H9 (cell line): ENCODE results near the gene ZNF567. TPM values are rescaled to one million over a fixed set of nuclear protein-coding genes. Genes with fewer than 3 reads are reported as not detected.

Experiments
- DNase-seq: peaks from one replicate; pipeline ENCODE4 v3.0.0-alpha.2; 2017
- H2AFZ ChIP-seq: one replicate; pipeline ENCODE4 v1.6.1; 2013; ENCODE audit warnings: mild to moderate bottlenecking, low read length, control low read depth, moderate library complexity
- H2AK5ac ChIP-seq: 2 replicates; pipeline ENCODE4 v1.6.1; 2013; ENCODE audit warnings: low read length, control low read depth, mixed read lengths; ENCODE audit not compliant: insufficient read length
- H2BK120ac ChIP-seq: one replicate; pipeline ENCODE4 v1.6.1; 2013; ENCODE audit warnings: low read depth, mild to moderate bottlenecking, low read length, control low read depth, inconsistent platforms; ENCODE audit not compliant: poor library complexity, severe bottlenecking
- H2BK12ac ChIP-seq: 2 replicates; pipeline ENCODE4 v1.6.1; 2013; ENCODE audit warnings: low read length, control low read depth, mixed read lengths, low read depth; ENCODE audit not compliant: insufficient read length
- H2BK15ac ChIP-seq: 2 replicates; pipeline ENCODE4 v1.6.1; 2013; ENCODE audit warnings: low read depth, low read length, control low read depth
- H2BK20ac ChIP-seq: one replicate; pipeline ENCODE4 v1.6.1; 2013; ENCODE audit warnings: low read depth, mild to moderate bottlenecking, low read length, control low read depth, inconsistent platforms; ENCODE audit not compliant: poor library complexity, severe bottlenecking
- H2BK5ac ChIP-seq: 2 replicates; pipeline ENCODE4 v1.6.1; 2013; ENCODE audit warnings: low read length, control low read depth, mixed read lengths; ENCODE audit not compliant: insufficient read length
- H3K14ac ChIP-seq: 2 replicates; pipeline ENCODE4 v1.6.1; 2013; ENCODE audit warnings: low read length, control low read depth; ENCODE audit not compliant: insufficient read depth
- H3K18ac ChIP-seq: 2 replicates; pipeline ENCODE4 v1.6.1; 2013; ENCODE audit warnings: low read depth, mild to moderate bottlenecking, mixed read lengths, low read length, control low read depth; ENCODE audit not compliant: insufficient read length
- H3K23ac ChIP-seq: 2 replicates; pipeline ENCODE4 v1.6.1; 2013; ENCODE audit warnings: low read length, control low read depth, mixed read lengths, low read depth; ENCODE audit not compliant: insufficient read length
- H3K23me2 ChIP-seq: 2 replicates; pipeline ENCODE4 v1.6.1; 2013; ENCODE audit warnings: low read depth, mild to moderate bottlenecking, mixed read lengths, low read length, control low read depth; ENCODE audit not compliant: insufficient read length, poor library complexity, severe bottlenecking
- H3K27ac ChIP-seq: 2 replicates; pipeline ENCODE4 v1.5.1; 2013; ENCODE audit warnings: low read length, control low read depth, mixed read lengths, low read depth; ENCODE audit not compliant: insufficient read length
- H3K27me3 ChIP-seq: 2 replicates; pipeline ENCODE4 v1.6.1; 2013; ENCODE audit warnings: low read length, control low read depth, inconsistent platforms; ENCODE audit not compliant: insufficient read depth
- H3K4ac ChIP-seq: 2 replicates; pipeline ENCODE4 v1.6.1; 2013; ENCODE audit warnings: low read depth, mild to moderate bottlenecking, control low read depth, inconsistent platforms, low read length, moderate library complexity
- H3K4me1 ChIP-seq: 2 replicates; pipeline ENCODE4 v1.6.1; 2013; ENCODE audit warnings: low read length, control low read depth, inconsistent platforms; ENCODE audit not compliant: insufficient read depth
- H3K4me2 ChIP-seq: 2 replicates; pipeline ENCODE4 v1.6.1; 2013; ENCODE audit warnings: low read length, control low read depth, mixed read lengths; ENCODE audit not compliant: insufficient read length, insufficient read depth
- H3K56ac ChIP-seq: 2 replicates; pipeline ENCODE4 v1.6.1; 2013; ENCODE audit warnings: low read depth, mild to moderate bottlenecking, mixed read lengths, low read length, control low read depth; ENCODE audit not compliant: insufficient read length
- H3K79me1 ChIP-seq: 2 replicates; pipeline ENCODE4 v1.6.1; 2013; ENCODE audit warnings: low read depth, mild to moderate bottlenecking, moderate library complexity, low read length, control low read depth, inconsistent platforms; ENCODE audit not compliant: insufficient read depth, poor library complexity, severe bottlenecking
- H3K79me2 ChIP-seq: 2 replicates; pipeline ENCODE4 v1.6.1; 2013; ENCODE audit warnings: low read length, control low read depth, inconsistent platforms; ENCODE audit not compliant: insufficient read depth
- H3K9ac ChIP-seq: 2 replicates; pipeline ENCODE4 v1.6.1; 2013; ENCODE audit warnings: low read length, control low read depth, mixed read lengths; ENCODE audit not compliant: insufficient read length; ENCODE audit errors: extremely low read depth
- H3K9me3 ChIP-seq: one replicate; pipeline ENCODE4 v1.6.1; 2013; ENCODE audit warnings: low read depth, low read length, inconsistent platforms; ENCODE audit not compliant: control insufficient read depth
- H3T11ph ChIP-seq: one replicate; pipeline ENCODE4 v1.6.1; 2013; ENCODE audit warnings: mild to moderate bottlenecking, low read length, control low read depth, inconsistent platforms
- H4K20me1 ChIP-seq: one replicate; pipeline ENCODE4 v1.6.1; 2013; ENCODE audit not compliant: control insufficient read depth, insufficient read length, insufficient read depth
- H4K5ac ChIP-seq: 2 replicates; pipeline ENCODE4 v1.6.1; 2013; ENCODE audit warnings: low read depth, mild to moderate bottlenecking, mixed read lengths, low read length, control low read depth; ENCODE audit not compliant: insufficient read length
- H4K8ac ChIP-seq: replicated peaks from 2 replicates; pipeline ENCODE4 v1.6.1; 2013; ENCODE audit warnings: low read length, control low read depth, mixed read lengths, low read depth; ENCODE audit not compliant: insufficient read length
- H4K91ac ChIP-seq: 2 replicates; pipeline ENCODE4 v1.6.1; 2013; ENCODE audit warnings: low read depth, mild to moderate bottlenecking, moderate library complexity, mixed read lengths, low read length, control low read depth; ENCODE audit not compliant: insufficient read length
- H3K27ac Mint-ChIP-seq, 3 experiments: 2 replicates in 2 of 3; 3 replicates in 1 of 3; pipeline ENCODE4 v1.8.0; 2020 to 2021; ENCODE audit warnings: mixed read lengths in 3 of 3, mild to moderate bottlenecking in 1 of 3, moderate library complexity in 1 of 3
- H3K27me3 Mint-ChIP-seq: 2 replicates; pipeline ENCODE4 v1.8.0; 2021; ENCODE audit warnings: low read depth, mild to moderate bottlenecking, moderate library complexity, mixed read lengths
- H3K36me3 Mint-ChIP-seq, 3 experiments: 2 replicates in 2 of 3; 3 replicates in 1 of 3; pipeline ENCODE4 v1.8.0; 2020 to 2021; ENCODE audit warnings: low read depth in 3 of 3, mixed read lengths in 3 of 3; ENCODE audit not compliant: insufficient read depth in 1 of 3
- H3K4me1 Mint-ChIP-seq, 2 experiments: 2 replicates each; pipeline ENCODE4 v1.8.0; 2020; ENCODE audit warnings: mixed read lengths in 2 of 2
- H3K4me3 Mint-ChIP-seq, 2 experiments: 2 replicates in 1 of 2; 3 replicates in 1 of 2; pipeline ENCODE4 v1.8.0; 2020 to 2021; ENCODE audit warnings: mild to moderate bottlenecking in 2 of 2, mixed read lengths in 2 of 2, moderate library complexity in 1 of 2
- H3K9me3 Mint-ChIP-seq, 2 experiments: 2 replicates in 1 of 2; 3 replicates in 1 of 2; pipeline ENCODE4 v1.8.0; 2020; ENCODE audit warnings: mild to moderate bottlenecking in 2 of 2, mixed read lengths in 2 of 2, moderate library complexity in 1 of 2
- WGBS: extraction: QIAGEN DNeasy Blood & Tissue Kit; methylation state at CpG from one replicate; pipeline ENCODE4 v1.1.7; 2013; ENCODE audit warnings: missing lambda C conversion rate, low lambda C conversion rate, mixed read lengths; ENCODE audit not compliant: insufficient read length; ENCODE audit errors: extremely low coverage; 5-methylcytosine and 5-hydroxymethylcytosine counted together
- total RNA-seq: library from RNA; stranded (reverse); gene quantifications from 2 replicates; pipeline ENCODE4 v1.2.1, GENCODE V29; 2021
- TF ChIP-seq, protein P1 (sequence below): fragments of 200-600 bp; sonication (generic); conservative IDR thresholded peaks from 3 replicates; pipeline ENCODE4 v1.8.0; 2021; ENCODE audit warnings: antibody characterized with exemption, mild to moderate bottlenecking

The ZNF567 gene
- total RNA-seq, 1 experiment from 2014 or later, result 16.1 TPM

DNA sequence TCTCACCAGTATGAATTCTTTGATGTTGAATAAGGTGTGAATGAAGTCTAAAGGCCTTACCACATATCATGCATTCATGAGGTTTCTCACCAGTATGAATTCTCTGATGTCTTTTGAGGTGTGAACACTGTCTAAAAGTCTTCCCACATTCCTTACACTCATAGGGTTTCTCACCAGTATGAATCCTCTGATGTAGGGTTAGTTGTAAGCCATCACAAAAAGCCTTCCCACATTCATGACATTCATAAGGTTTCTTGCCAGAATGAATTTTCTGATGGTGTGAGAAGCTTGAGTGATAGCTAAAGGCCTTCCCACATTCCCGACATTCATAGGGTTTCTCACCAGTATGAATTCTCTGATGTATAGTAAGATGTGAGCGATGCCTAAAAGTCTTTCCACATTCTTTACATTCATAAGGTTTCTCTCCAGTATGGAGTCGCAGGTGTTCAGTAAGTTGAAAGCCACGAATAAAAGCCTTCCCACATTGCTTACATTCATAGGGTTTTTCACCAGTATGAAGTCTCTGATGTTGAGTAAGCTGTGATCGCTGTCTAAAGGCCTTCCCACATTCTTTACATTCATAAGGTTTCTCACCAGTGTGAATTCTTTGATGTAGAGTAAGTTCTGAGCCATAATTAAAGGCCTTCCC is 48.4 kb upstream of the ZNF567 start:
- Histone ChIP-seq H4K91ac (no peak overlapping the region), H4K5ac (no peak overlapping the region), H3K79me1 (no peaks in the 10 kb centered on the region), H3K23me2 (no peaks in the 10 kb centered on the region), H3K27ac (no peak overlapping the region), H2BK12ac (no peak overlapping the region), H3K23ac (no peak overlapping the region), H3K9me3 (peaks cover 82% of the 10 kb centered on the region), H2BK120ac (no peak overlapping the region), H4K8ac (no peak overlapping the region), H2BK5ac (no peak overlapping the region), H2BK20ac (no peak overlapping the region), H2AK5ac (no peak overlapping the region), H4K20me1 (no peaks in the 10 kb centered on the region), H3K4me1 (no peaks in the 10 kb centered on the region), H2AFZ (no peak overlapping the region), H3K4ac (no peak overlapping the region), H2BK15ac (no peak overlapping the region), H3K14ac (no peak overlapping the region), H3K18ac (no peak overlapping the region), H3K27me3 (no peaks in the 10 kb centered on the region), H3K9ac (no peak overlapping the region), H3K4me2 (no peak overlapping the region), H3T11ph (no peak overlapping the region), H3K79me2 (no peaks in the 10 kb centered on the region), H3K56ac (no peak overlapping the region)
- Mint-ChIP-seq H3K27ac (no peak overlapping the region), H3K27me3 (peaks cover 2% of the 10 kb centered on the region), H3K36me3 (peaks cover 57 to 76% (median 64%) of the 10 kb centered on the region in 3 experiments), H3K9me3 (peaks cover 91 to 93% of the 10 kb centered on the region in 2 experiments), H3K4me1 (no peaks in the 10 kb centered on the region), H3K4me3 (no peak overlapping the region)
- TF ChIP-seq, protein P1, sequence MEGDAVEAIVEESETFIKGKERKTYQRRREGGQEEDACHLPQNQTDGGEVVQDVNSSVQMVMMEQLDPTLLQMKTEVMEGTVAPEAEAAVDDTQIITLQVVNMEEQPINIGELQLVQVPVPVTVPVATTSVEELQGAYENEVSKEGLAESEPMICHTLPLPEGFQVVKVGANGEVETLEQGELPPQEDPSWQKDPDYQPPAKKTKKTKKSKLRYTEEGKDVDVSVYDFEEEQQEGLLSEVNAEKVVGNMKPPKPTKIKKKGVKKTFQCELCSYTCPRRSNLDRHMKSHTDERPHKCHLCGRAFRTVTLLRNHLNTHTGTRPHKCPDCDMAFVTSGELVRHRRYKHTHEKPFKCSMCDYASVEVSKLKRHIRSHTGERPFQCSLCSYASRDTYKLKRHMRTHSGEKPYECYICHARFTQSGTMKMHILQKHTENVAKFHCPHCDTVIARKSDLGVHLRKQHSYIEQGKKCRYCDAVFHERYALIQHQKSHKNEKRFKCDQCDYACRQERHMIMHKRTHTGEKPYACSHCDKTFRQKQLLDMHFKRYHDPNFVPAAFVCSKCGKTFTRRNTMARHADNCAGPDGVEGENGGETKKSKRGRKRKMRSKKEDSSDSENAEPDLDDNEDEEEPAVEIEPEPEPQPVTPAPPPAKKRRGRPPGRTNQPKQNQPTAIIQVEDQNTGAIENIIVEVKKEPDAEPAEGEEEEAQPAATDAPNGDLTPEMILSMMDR, result no peak
- no peak for DNase-seq
- WGBS, result no CpG with 5 or more reads among the region's 5 CpGs
